ENCODE data around the gene C14orf132. TPM values are rescaled to one million over a fixed set of nuclear protein-coding genes. Genes with fewer than 3 reads are reported as not detected.
A peak's percentile ranks its signal among the peaks of the same experiment; 100 is the strongest.

C14orf132 gene
- total RNA-seq, 1 experiment from 2014 or later = 2.6 TPM

DNA sequence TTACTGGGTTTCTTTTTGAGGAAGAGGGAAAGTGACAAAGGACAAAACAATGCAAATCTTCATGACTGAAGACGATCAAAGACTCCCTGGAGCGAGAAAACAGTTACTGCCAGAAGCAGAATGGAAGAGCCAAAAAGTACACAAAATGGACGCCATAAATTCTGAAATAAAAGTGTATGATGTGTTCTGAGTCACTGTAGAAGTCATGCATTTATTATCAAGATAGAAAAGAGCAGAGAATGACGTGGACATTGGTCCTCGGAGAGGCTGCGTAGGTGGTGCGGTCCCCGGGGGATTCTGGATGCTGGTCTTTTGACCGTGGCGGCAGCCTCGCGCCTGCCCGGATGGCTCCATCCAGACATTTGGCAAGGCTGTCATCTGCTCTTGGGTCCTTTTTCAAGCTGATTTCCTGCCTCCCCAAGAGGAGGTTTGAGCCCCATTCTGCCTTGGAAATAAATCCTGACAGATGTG, 52.8 kb downstream of the C14orf132 start:
- no peak for DNase-seq (ENCODE audit: low spot score)
- in situ Hi-C loops (cut with HindIII; ENCODE audit: low sequenced_read_pairs) = no loop called here

GRCh38 chr14:96092936-96093335, 53.8 kb downstream of the C14orf132 start:
- no peak for DNase-seq (ENCODE audit: low spot score)
- in situ Hi-C loops (cut with HindIII; ENCODE audit: low sequenced_read_pairs) = no loop called here

DNA sequence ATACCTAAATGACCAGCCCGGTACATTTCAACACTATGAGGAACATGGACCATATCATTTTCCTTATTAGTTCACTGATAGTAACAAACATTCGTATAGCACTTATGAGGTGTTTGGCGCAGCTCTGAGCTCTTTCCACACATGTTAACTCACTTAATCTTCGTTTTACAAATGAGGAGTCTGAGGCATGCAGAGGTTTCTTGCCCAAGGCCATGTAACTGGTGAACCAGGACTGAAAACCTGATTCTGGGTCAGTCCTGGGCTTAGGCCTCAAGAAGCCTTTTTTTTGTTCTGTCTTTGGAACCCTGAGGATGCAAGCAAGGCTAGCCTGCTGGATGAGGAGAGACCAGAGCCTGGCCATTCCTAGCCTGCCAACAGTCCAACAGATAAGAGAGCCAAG, 55.0 kb downstream of the C14orf132 start:
- peak; percentile 21 for DNase-seq (ENCODE audit: low spot score)
- in situ Hi-C loops (cut with HindIII; ENCODE audit: low sequenced_read_pairs) = no loop called here

GRCh38 chr14:96094656-96095055, 55.5 kb downstream of the C14orf132 start:
- in situ Hi-C loops (cut with HindIII; ENCODE audit: low sequenced_read_pairs) = no loop called here
- no peak for DNase-seq (ENCODE audit: low spot score)

DNA sequence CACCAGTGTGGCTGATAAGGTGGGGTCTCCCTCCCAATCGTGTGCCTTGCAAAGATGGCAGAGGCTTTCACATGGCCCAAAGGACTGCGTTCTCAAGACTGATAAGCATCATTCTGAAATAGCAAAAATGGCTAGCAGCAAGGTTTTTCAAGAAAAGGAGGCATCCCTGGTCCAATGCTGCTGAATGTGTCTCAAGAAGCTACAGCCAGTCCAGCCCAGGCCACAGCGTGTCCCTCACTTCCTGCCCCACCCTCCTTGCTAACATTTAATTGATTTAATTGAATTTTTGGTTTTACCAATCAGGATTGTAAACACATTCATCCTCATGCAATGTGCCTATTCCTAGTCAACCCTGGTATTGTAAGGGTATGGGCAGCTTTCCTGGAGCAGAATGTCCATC, 55.9 kb downstream of the C14orf132 start:
- in situ Hi-C loops (cut with HindIII; ENCODE audit: low sequenced_read_pairs) = no loop called here
- DNase-seq (ENCODE audit: low spot score) = peak; percentile 2

DNA sequence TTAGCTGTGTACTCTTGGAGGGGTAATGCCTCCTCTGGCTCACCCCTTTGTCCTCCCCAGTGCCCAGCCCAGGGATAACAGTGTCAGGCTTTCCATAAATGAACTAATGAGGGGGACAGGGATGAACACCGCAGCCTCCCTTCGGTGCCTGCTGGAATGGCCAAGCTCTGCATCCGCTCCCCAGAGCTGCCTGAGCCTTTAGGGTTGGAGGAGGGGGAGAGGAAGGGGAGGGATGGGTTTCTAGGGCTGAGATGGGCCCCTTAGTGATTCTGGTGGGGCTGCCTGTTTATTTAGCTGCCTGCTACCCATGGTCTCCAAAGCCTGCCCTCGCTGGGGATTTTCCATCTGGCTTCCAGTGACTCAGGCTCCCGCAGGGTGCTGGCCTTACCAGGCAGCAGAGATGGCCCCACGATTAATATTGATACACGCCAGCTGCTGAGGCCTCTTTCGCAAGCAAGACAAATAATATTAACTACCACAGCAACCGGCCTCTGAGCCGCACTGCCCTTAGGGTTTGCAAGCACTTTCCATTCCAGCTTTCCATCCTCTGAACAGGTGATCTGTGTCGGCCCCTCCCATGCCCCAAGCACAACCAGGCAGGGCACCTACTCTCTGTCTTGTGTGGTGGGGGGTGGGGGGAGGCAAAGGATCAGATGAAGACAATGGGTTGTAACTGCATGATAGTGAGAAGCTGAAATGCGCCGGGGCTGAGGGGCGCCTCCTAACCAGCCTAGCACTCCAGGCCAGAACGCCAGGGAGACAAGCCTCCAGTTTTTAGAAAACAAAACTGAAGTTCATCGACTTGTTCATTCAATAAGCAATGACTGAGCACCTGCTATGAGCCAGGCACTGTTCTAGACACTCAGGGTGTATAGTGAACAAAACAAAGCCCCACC, 56.7 kb downstream of the C14orf132 start:
- in situ Hi-C loops (cut with HindIII; ENCODE audit: low sequenced_read_pairs) = no loop called here
- DNase-seq (ENCODE audit: low spot score) = peak; percentile 49

DNA sequence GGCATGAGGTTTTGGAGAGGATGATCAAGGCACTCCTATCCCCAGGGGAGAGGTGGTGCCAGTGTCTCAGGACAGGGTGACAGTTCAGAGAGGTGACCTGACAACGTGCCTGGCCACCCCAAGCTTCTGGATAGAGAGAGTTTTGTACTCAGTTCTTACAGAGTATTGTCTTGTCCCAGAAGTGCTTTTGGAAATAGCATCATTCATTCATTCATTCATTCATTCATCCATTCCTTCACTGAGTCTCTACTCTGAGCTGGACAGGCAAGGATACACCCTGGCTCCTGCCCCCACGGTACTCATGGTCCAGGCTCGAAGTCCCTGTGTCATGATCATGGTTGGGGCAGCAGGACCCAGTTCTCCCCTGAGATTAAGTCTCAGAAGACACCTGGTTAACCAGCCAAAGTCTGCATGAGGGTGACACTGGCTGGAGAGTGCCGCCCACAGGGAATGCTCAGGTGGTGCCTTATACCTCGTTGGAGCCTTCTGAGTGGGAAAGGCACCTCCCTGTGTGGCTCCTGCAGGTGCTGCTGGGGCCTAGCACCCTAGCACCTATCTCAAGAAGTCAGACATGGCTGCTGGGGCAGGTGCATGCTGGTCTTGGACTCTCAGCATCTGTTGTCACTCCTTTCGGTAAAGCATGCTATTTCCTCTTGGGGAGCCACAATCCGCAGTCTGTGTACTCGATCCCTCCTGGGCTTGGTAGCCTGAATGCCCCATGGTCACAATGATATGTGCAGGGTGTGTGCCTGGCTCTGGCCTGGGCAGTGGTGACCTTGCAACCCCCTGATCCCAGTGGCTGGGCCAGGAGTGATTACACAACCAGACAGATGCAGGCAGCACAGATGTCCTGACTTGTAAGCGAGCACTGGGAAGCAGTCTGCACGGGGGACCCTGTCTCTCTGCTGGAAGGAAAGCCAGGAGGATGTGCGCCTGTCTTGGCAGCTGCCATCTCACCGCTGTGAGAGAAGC, 57.8 kb downstream of the C14orf132 start:
- in situ Hi-C loops (cut with HindIII; ENCODE audit: low sequenced_read_pairs) = no loop called here
- peak; percentile 9 for DNase-seq (ENCODE audit: low spot score)

- in situ Hi-C loops (cut with HindIII; ENCODE audit: low sequenced_read_pairs) = no loop called here
Measured at GRCh38 chr14:96097752-96098151, 58.6 kb downstream of the C14orf132 start.

DNA sequence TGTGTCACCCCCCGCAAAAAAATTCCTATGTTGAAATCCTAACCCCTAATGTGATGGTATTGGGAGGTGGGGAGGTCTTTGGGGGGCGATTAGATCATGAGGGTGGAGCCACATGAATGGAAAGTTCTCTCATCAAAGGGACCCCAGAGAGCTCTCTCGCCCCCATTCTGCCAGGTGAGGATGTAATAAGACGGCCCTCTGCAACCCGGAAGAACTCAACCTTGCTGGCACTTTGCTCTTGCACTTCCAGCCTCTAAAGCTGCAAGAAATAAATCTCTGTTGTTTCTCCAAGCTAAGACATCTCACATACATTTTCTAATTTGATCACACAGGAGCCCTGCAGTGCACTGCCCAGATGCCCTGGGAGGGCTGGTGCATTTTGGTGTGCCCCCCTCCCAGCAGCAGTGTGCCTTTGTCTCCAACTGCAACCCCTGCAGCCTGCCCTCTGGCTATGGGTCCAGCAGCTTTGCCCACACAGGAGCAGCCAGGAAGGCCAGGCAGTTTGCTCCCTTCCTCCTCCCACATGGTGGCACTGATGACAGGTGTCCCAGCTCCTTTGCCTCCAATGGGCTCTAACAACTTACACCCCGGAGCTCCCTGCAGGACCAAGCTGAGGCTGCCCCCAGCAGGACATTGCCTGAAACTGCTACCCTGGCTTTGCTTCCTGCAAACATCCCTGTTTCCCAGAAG, 59.3 kb downstream of the C14orf132 start:
- peak; percentile 94 for DNase-seq (ENCODE audit: low spot score)
- in situ Hi-C loops (cut with HindIII; ENCODE audit: low sequenced_read_pairs) = no loop called here

More at GRCh38 chr14:96097752-96098151, 58.6 kb downstream of the C14orf132 start:
- peak; percentile 3 for DNase-seq (ENCODE audit: low spot score)

DNA sequence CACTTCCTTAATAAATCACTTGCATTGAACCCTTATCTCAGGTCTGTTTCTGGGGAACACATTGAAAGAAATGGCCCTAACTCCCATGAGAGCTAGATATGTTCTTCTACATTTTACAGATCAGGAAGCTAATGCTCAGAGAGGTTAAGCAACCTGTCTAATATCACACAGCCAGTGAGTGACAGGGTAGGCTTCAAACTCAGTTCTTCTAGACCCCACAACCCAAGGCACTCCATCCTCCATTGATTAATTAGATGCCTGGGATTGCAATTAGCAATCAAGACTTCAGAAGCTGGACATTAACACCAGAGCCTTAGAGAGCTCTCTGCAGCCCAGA, 59.8 kb downstream of the C14orf132 start:
- DNase-seq (ENCODE audit: low spot score) = no peak
- in situ Hi-C loops (cut with HindIII; ENCODE audit: low sequenced_read_pairs) = no loop called here

DNA sequence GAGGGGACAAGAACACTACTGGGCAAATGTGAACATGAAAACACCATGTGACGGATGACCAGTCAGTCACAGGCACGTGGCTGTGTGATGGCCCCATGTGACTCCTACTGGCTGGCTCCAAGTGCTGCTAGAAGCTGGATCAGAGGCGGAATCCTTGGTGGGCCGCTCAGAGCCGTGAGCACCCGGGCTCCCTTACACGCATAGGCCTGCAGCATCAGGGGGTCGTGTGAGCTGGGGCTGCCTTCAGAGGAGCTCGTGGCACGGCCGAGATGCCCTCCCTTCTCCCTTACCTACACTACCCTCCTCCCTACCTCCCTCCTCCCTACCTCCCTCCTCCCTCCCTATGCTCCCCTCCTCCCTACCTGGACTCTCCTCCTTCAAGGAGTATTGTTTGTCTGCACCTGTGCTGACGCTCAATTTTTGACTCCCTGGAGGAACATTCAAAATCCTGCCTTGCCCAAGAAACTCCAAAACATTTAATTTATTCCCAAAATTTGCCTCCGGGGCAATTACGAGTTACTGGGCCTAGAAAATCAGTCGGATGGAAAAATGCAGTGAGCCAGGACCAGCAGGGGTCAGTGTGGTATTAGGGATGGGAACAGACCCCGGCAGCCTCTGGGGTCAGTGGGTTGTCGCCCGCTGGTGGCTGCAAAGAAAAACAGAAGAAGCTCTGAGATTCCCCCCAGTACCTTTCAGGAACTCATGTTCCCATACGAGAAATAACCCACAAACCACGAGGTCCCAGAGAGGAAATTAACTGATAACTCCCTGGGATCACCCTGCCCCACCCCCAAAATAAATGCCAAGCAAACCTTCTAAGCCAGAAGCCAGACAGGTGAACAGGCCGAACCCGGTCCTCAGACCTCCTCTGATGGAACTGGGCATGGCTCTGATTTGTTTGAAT, 61.3 kb downstream of the C14orf132 start:
- peak; percentile 78 for DNase-seq (ENCODE audit: low spot score)
- in situ Hi-C loops (cut with HindIII; ENCODE audit: low sequenced_read_pairs) = no loop called here

GRCh38 chr14:96102081-96102856, 63.1 kb downstream of the C14orf132 start:
- in situ Hi-C loops (cut with HindIII; ENCODE audit: low sequenced_read_pairs) = no loop called here
- no peak for DNase-seq (ENCODE audit: low spot score)

GRCh38 chr14:96103075-96103474, 63.9 kb downstream of the C14orf132 start:
- in situ Hi-C loops (cut with HindIII; ENCODE audit: low sequenced_read_pairs) = no loop called here
- DNase-seq (ENCODE audit: low spot score) = no peak

- in situ Hi-C loops (cut with HindIII; ENCODE audit: low sequenced_read_pairs) = no loop called here
- DNase-seq (ENCODE audit: low spot score) = no peak
Measured at GRCh38 chr14:96103560-96104460, 64.6 kb downstream of the C14orf132 start.

DNA sequence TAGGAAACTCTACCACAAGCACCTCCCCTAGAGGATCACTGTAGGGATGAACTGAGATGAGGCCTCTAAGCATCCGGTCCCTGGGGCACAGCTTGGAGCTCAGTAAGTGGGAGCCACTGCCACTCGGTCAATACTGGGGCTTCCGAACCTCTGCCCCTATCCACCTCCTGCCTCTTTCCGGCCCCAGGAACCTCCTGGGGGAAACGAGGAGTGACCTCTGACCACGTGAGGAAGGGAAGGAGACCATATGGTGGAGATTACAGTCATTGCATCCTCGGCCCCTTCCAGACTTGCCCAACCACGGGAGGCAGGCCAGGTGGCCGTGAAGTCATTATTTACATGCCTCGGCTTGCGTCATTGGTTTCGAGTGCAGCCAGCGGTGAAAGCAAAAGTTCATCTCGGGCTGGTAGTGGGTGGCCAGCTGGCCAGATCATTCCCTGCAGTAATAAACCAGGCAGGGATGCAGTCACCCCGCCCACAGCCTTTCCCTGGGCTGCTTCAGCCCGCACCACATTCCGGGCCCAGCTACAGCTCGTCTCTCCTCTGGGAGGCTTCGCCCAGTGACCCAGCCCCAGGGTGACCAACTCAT, 65.4 kb downstream of the C14orf132 start:
- in situ Hi-C loops (cut with HindIII; ENCODE audit: low sequenced_read_pairs) = no loop called here
- DNase-seq (ENCODE audit: low spot score) = no peak
